NCI-H446 treated with DMSO at 0.1 percent for 48 hours (cell line): ENCODE results near the gene TBL1X.
A peak's percentile ranks its signal among the peaks of the same experiment; 100 is the strongest.

ENCODE experiments used
- DNase-seq: peaks from one replicate; lab custom pipeline; 2025; lab: John Stamatoyannopoulos, UW

Gene TBL1X

DNA sequence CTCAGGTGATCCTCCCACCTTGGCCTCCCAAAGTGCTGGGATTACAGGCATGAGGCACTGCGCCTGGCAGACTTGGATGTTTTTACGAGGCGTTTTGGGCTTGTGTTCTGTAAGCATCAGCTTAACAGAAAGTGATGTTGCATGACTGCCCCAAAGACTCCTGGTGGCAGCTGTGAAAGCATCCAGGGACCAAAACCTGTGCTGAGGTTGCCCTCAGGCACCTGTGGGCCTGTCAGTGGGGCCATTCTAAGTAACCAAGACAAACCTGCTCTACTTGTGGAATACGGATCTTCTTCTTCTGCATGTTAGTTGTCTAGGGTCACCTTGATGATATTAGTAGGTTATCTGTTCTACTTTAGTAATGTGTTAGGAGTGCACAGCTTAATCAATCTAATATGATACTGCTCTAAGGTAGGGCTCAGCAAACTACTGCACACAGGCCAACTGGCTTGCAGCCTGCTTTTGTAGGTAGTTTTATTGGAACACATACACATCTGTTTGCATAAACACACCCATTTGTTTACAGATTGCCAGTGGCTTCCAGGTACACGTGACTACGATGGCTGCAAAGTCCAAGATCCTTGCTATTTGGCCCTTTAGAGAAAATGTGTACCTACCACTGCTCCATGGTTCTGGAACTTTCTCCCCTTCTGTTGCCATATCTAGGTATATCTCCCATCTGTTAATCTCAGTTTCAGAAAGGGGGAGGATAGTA lies 164.1 kb downstream of the TBL1X start:
- DNase-seq: no peak

DNA sequence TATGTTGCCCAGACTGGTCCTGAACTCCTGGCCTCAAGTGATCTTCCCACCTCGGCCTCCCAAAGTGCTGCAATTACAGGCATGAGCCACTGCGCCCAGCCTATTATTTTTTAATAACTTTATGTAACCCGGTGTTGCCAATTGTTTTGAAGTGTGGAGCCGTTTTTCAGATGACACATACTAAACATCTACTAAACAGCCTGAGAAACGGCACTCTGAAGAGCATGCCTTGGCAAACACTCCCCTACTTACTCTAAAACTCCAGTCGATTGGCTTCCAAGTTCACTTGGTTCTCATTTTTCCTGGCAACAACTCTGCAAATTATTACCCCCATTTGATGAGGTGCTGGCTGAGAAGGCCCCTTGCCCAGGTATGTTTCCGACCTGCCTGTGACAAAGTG lies 169.7 kb downstream of the TBL1X start:
- no peak for DNase-seq

DNA sequence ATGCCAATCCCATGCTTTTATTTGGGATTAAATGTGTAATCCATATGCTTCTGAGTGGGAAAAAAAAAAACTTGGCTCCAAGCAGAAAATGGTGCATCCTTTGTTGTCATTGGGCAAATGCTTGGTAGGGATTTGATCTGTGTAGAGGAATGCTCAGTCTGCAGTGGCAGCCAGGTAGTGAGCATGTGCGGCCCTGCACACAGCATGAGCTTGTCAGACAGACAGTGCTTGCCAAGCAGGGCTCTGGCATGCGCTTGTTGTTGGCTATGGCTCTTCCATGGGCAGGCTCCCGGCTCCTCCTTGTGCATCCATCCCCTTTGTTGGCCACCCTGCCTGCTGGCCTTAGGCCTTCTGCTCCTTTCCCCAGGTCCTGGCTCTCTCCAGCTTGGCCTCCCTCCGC lies 170.5 kb downstream of the TBL1X start:
- DNase-seq: peak; percentile 34

DNA sequence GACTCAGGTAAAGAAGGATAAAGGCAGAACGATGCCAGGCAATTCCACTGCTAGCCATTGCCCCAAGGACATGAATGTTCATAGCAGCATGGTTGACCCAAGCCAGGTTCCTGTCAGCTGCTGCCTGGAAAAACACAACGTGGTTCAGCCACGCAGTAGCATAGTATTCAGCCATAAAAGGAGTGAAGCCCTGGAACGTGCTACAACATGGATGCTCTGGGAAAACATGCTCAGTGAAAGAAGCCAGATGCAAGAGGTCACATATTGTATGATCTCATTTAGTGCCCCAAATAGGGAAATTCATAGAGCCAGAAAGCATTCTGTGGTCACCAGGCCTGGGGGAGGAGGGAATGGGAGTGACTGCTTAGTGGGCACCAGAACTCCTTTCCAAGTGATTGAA lies 170.9 kb downstream of the TBL1X start:
- no peak for DNase-seq

DNA sequence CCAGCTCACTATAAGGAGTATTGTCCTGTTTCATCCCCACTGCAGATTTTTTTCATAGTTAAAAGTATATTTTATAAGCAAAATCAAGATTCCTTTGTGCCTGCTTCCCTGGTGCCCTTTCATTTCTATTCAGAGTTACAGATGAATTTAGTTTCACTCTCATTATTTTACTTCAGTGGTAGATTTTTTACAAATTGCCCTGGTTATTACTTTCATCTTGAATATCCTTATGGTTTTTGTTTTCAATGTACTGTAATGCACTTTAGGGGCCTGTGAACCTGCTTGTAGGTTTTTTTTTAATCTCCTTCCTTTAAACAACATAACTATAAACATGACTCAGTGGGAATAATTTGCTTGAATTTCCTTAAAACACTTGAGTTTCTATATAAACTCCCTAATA lies 174.0 kb downstream of the TBL1X start:
- DNase-seq: no peak

DNA sequence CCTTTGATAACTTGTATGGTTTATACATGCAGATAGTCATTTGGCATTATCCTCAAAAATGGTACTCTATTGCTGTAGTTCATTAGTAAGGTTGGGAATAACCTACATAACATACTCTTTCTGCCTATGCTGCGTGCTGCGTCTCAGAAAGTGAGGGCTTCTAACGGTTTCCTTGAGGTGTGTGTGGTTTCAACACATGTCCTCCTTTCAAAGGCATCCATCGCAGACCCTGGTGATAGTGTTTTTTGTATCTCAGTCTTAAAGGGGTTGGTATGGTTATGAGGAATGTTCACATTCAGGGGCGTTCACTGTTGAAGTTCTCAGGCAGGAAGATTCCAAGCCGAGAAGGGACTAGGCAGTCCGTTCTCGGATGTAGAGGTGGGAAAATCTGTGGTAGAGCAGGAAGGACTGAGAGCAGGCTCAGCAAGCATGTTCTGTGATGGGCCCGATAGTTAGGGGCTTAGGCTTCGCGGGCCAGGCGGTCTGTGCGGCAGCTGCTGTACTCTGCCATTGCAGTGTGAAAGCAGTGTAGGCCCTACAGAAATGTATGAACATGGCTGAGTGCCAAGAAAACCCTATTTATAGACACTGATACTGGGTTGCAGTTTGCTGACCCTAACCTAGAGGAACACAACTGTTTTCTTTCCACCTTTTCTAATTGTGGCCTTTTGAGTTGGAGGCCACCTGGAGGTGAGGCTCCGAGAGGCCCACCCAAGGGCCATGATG lies 177.6 kb downstream of the TBL1X start:
- DNase-seq: no peak

DNA sequence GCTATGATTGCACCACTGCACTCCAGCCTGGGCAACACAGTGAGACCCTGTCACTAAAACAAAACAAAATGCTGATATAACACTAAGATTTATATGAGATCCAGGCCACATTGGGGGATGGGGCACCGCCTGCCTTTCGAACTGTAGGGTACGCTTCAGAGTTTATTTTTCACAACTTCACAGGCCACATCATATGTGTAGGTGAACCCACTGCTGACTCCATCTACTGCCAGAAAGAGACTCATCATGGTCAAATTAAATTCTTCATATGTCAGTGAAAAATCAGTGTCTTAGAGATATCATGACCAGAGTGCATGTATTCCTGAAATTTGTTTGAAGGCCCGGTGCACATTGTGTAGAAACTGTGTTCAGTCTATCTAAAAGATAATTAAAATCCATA lies 178.9 kb downstream of the TBL1X start:
- DNase-seq: no peak

DNA sequence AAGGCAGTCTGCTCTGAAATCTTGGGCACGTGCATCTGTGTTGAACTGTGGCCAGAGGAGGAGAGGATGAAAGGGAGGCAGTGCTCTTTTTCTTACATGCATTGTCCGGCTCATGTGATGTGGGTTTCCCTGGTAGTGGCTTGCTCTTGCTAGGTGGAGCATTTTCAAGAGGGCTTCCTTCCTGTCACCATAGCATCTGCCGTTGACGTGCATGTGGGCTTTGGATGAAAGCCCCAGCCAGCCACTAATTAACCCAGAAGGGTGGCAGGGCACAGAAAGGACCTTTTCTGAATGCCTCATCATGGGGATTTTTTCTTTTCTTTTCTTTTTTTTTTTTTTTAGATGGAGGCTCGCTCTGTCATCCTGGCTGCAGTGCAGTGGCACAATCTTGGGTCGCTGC lies 179.5 kb downstream of the TBL1X start:
- DNase-seq: no peak

DNA sequence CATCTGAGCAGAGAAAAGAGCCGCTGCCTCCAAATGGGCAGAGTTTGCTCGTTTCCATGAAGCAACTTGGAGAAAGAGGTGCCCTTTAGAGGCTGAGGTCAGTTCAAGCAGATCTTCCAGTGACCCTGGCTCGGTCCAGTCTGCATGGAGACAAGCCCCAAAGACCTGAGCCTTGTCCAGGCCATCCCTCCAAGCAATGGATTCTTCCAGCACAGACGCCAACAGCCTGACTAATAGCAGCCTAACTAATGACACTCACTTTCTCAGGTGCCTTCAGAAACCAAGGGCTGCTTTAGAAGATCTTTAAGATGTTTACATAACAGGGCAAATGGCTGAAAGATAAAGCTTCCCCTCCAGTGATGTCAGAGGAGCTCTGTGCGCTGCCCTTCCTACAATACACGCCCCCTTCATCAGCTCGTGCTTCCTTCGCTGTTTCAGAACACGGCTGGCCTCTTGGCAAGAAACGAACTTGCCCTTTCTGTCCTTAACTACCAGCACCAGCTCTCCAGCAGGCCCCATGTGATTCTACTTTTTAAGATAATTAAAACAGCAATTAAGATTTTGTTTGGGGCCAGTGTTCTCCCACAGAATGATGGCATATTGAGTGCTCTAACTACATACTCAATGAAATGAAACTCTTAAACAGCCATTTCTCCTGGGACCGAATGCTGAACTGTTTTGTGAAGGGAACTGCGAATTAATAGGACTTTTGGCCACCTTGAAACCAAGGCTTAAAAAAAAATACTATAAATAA lies 181.8 kb downstream of the TBL1X start:
- no peak for DNase-seq

DNA sequence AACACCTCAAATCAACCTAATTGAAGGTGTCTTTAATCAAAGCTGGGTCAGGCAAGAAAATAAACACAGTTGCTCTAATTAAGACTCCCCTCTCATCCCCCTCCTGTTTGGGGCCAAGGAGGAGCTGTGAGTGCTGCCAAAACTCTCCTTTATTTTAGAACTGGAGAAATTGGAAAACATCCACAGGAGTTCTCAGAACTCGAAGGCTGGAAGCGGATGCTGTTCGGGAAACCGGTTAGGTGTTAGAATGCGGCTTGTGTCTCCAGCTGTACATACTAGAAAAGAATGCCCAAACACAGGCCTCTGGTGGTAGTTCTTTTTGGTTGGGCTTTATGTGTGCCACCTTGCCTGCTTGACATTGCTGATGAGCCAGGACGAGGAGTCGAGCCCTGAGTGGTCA lies 182.6 kb downstream of the TBL1X start:
- no peak for DNase-seq

DNA sequence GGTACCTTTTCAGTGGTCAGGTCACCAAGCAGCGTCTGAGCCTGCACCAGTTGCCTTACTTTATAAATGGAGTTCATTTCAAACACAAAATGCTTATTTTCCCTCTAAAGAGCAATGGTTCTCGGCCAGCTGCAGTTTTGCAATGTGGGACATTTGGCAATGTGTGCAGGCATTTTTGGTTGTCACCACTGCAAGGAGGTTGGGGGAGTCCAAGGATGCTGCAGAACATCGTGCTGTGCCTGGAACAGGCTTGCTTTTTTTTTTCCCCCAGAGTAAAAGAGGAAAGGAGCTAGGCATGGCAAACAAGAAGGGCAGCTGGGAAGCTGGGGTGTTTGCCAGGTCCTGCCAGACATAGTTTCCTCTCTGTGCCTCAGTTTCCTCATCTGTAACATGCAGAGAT lies 185.2 kb downstream of the TBL1X start:
- no peak for DNase-seq

DNA sequence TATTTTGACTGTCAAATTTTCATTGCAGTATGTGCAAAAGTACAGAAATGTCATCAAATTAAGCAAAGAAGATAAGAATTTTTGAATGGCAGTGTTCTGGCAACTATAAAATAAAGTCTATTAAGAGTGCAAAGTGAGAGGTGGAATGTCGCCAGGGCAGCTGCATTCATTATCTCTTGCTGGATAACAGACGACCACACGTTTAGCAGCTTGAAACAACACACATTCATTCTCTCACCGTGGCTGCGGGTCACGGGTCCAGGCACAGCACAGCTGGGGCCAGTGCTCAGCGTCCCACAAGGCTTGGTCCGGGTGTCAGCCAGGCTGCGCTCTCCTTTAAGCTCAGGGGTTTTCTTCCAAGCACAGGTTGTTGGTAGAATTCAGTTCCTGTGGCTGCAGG lies 186.9 kb downstream of the TBL1X start:
- DNase-seq: no peak

DNA sequence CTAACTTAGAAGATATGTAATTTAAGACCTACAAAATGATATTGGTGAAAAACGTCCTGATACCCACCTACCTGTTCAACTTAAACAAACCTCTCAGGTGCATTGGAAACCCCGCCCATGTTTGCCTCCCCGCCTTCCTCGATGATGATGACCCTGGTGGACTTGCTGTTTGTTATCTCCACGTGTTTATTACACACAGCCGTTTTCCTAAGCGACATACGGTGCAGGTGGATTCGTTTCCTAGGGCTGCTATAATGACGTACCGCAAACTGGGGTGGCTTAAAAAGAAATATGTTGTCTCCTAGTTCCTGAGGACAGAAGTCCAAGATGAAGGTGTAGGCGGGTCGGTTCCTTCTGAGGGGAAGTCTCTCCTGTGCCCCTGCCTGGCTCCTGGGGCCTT lies 190.1 kb downstream of the TBL1X start:
- DNase-seq: no peak

DNA sequence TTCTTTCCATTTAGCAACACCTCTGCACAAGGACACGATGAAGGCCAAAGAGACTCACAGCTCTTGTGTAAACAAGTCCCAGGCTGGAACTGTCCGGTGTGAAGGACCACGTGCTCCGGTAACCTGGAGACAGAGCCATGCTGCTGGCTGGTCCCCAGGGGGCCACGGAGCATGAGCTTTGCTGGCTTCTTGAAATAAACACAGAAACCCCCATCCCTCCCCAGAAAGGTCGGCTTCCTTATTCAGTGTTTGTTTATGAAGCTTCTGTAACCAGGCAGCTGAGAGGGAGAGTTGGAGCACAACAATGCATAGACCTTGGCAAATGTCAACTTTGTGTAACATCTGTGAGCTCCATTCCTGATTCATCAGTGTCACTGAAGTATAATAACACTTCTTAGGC lies 191.4 kb downstream of the TBL1X start:
- DNase-seq: no peak

DNA sequence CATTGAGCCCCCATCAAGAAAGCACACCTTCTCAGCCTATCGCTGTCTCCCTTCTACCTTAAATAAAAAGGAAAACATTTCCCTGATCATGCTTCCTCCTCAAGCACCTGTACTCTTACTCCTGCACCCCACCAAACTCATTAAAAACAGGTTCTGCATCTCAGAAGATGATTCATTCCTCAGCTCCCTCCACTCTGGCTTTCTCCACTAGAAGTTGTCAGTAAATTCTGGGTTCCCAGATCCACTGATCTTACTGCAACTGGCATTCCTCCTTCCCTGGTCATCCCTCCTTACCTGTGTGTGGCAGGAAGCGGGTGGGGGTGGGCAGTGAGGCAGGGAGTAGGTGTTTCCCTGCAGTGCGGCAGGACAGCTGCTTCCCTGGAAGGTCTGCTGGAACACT lies 192.0 kb downstream of the TBL1X start:
- no peak for DNase-seq

DNA sequence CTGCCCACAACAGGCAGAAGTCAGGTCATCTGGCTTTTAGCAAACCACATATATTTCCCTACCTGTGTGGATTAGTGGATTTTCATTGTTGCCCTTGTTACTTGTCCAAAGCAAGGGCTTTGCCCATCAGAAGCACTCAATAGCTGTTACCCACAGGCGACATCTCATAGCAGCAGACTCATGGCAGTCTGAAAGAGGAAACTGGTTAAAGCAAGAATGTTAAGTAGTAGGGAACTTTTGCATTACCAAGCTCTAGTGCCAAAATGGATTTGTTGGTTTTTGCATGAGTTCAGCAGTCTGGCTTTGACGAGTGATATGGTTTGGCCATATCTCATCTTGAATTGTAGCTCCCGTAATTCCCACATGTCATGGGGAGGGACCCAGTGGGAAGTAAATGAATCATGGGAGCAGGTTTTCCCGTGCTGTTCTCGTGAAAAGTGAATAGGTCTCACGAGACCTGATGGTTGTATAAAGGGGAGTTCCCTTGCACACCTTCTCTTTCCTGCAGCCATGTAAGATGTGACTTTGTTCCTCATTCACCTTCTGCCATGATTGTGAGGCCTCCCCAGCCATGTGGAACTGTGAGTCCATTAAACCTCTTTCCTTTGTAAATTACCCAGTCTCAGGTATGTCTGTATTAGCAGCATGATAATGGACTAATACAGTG lies 192.9 kb downstream of the TBL1X start:
- no peak for DNase-seq

DNA sequence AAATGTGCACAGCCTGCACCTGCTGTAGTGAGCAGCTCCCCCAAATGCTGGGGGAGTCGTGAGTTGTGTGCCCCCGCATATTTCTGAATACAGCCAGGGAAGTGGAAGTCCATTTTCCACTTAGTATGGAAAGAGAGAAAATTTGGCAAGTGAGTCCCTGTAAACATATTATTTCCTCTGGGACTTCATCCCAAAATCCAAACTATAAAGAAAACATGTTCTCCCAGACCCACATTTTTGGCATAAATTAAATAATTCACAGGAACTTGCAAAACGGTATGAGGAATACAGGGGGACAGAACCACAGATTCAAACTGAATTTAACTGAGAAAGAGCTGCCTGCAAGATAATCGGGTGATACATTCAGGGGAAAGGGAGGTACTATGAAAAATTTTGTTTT lies 193.6 kb downstream of the TBL1X start:
- no peak for DNase-seq

DNA sequence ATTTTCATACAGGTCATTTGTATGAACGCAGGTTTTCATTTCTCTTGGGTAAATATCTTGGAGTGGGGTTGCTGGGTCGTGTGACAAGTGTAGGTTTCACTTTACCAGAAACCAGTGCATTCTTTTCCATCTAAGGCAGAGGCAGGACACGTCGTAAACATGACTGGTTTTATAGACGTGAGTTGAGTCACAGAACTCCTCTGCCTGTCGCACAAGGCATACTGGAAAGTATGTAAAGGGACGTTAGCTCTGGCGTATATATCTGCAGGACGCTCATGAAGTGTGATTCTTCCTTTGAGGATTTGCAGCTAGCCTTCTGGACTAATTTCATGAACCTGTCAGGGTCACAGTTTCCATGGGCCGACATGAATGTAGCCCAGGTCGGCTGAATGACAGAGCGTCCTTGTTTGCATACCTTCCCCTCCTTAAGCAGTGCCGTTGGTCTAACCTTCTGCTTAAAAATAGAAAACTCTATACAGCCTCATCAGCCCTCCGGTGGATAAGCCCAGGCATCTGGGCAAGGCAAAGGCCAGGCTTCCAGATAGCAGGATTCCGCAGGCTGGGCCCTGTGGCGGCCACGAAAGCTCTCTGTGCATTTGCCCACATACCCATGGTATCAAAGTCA lies 194.8 kb downstream of the TBL1X start:
- DNase-seq: no peak

DNA sequence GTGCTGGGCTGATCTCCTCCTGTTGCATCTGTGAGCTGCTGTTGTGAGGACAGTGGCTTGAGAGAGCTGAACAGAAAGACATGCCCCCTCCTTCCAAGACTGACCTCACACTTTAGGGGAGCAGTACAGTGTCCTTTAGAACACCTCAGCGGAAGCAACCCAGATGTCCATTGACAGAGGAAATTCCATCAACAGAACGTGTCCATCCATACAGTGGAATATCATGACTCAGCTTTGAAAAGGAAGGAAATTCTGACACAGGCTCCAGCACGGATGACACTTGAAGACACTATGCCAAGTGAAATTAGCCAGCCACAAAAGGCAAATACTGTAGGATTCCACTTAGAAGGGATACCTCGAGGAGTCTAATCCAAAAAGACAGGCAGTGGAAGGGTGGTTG lies 197.3 kb downstream of the TBL1X start:
- no peak for DNase-seq

DNA sequence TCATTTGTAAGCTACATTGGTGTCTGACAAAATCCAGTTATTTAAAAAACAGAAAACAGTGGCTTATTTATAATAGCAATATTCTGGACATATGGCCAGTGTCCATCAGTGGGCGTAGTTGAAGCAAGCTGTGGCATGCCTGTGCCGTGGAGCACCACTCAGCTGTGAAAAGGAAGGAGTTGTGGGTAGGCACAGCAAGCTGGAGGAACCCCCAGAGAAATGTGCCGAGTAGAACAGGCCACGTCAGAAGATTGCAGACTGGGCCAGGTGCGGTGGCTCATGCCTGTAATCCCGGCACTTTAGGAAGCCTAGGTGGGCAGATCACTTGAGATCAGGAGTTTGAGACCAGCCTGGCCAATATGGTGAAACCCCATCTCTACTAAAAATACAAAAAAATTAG lies 198.4 kb downstream of the TBL1X start:
- no peak for DNase-seq

DNA sequence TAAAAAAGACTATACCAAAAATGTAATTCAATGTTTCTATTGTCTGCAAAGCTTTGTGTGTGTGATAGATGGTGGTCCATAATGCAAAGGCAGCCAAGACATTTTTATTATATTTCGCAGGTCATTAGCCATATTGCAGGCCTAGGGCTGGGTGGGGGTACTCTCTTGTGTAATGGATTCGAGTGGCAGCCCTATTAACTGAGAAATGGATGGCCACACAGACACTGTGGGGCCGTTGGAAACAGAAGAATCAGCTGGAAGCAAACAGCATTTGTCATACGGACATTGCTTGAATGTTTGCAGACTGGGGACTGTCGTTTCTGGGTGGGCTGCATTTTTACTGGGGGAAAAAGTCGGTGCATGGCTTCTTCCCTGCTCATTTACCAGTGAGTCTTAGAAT lies 199.4 kb downstream of the TBL1X start:
- no peak for DNase-seq

DNA sequence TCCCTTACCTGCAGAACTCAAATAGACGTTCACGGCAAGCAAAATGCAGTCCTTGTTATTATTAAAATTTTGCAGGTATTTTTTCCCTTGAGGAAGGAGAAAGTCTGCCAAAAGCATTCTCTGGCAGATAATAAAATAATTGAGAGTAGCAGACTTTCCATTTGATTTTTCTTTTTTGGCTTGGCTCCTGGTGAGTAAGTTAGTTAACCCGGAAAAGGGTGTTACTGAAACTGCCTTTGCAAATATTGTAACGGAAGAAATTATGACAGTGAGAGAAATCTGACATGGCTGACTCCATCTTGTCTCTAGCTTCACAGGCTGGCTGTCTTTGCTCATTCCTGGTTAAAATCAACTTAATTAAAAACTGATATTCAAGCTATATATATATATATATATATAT lies 200.3 kb downstream of the TBL1X start:
- DNase-seq: no peak
